ENCODE measurements around the gene HYI. TPM values are rescaled to one million over a fixed set of nuclear protein-coding genes. Genes with fewer than 3 reads are reported as not detected.

Gene HYI
- total and polyA plus RNA-seq, 3 donors from 2014 or later, result 20.1 to 35.5 (median 21.2) TPM

- intact Hi-C loops (cut with DNase I; ENCODE audit: low total_unique reads), result no loop called here
- no peak for DNase-seq
- Histone ChIP-seq H3K9me3 (no peaks in the 10 kb centered on the region), H3K27ac (no peak overlapping the region), H3K4me1 (no peaks in the 10 kb centered on the region), H3K36me3 (ENCODE audit: low read depth, missing control alignments) (no peaks in the 10 kb centered on the region), H3K27me3 (no peaks in the 10 kb centered on the region), H3K4me3 (no peak overlapping the region)
- WGBS, 2 donors, result 93 to 96% methylated on average over 5 to 7 of the region's 7 CpGs
- TF ChIP-seq CTCF (IDR thresholded peaks at IDR 0.05), result no peak
These were observed 13.9 kb downstream of the HYI start for GRCh38 chr1:43439781-43440180.

GRCh38 chr1:43438953-43439581, 14.7 kb downstream of the HYI start:
- Histone ChIP-seq H3K36me3 (ENCODE audit: low read depth, missing control alignments) (no peaks in the 10 kb centered on the region), H3K4me3 (no peak overlapping the region), H3K4me1 (no peaks in the 10 kb centered on the region), H3K27me3 (no peaks in the 10 kb centered on the region), H3K27ac (no peak overlapping the region), H3K9me3 (no peaks in the 10 kb centered on the region)
- TF ChIP-seq POLR2A (IDR thresholded peaks at IDR 0.05), result no peak
- no peak for TF ChIP-seq CTCF (IDR thresholded peaks at IDR 0.05)
- WGBS, 2 donors, result 90 to 93% methylated on average over 9 to 10 of the region's 10 CpGs
- no peak for DNase-seq
- intact Hi-C loops (cut with DNase I; ENCODE audit: low total_unique reads), result no loop called here

GRCh38 chr1:43438576-43438952, 15.2 kb downstream of the HYI start:
- TF ChIP-seq CTCF (IDR thresholded peaks at IDR 0.05) (no peak), POLR2A (IDR thresholded peaks at IDR 0.05) (no peak)
- H3K9me3 ChIP-seq, result no peaks in the 10 kb centered on the region
- no peaks in the 10 kb centered on the region for H3K36me3 ChIP-seq (ENCODE audit: low read depth, missing control alignments)
- intact Hi-C loops (cut with DNase I; ENCODE audit: low total_unique reads), result no loop called here
- DNase-seq, result no peak
- no peaks in the 10 kb centered on the region for H3K4me1 ChIP-seq
- no peak overlapping the region for H3K4me3 ChIP-seq
- no peak overlapping the region for H3K27ac ChIP-seq
- 98% methylated on average over 8 of the region's 8 CpGs for WGBS, 2 donors
- H3K27me3 ChIP-seq, result no peaks in the 10 kb centered on the region

GRCh38 chr1:43438006-43438405, 15.7 kb downstream of the HYI start:
- no peak overlapping the region for H3K4me3 ChIP-seq
- no peaks in the 10 kb centered on the region for H3K4me1 ChIP-seq
- WGBS, 2 donors, result 85 to 88% methylated on average over 3 of the region's 3 CpGs
- H3K9me3 ChIP-seq, result no peaks in the 10 kb centered on the region
- H3K36me3 ChIP-seq (ENCODE audit: low read depth, missing control alignments), result no peaks in the 10 kb centered on the region
- no peaks in the 10 kb centered on the region for H3K27me3 ChIP-seq
- TF ChIP-seq CTCF (IDR thresholded peaks at IDR 0.05), result no peak
- no peak for TF ChIP-seq POLR2A (IDR thresholded peaks at IDR 0.05)
- no peak for DNase-seq
- intact Hi-C loops (cut with DNase I; ENCODE audit: low total_unique reads), result no loop called here
- no peak overlapping the region for H3K27ac ChIP-seq
